ENCODE measurements around the gene ZNF778. TPM values are rescaled to one million over a fixed set of nuclear protein-coding genes. Genes with fewer than 3 reads are reported as not detected.

The ZNF778 gene
- total and polyA plus RNA-seq, 2 of the 13 experiments (the other 11 are each of a cell fraction or from before 2014, with no cell fraction given): 3.8 to 7.2 TPM

- TF ChIP-seq, protein P1, sequence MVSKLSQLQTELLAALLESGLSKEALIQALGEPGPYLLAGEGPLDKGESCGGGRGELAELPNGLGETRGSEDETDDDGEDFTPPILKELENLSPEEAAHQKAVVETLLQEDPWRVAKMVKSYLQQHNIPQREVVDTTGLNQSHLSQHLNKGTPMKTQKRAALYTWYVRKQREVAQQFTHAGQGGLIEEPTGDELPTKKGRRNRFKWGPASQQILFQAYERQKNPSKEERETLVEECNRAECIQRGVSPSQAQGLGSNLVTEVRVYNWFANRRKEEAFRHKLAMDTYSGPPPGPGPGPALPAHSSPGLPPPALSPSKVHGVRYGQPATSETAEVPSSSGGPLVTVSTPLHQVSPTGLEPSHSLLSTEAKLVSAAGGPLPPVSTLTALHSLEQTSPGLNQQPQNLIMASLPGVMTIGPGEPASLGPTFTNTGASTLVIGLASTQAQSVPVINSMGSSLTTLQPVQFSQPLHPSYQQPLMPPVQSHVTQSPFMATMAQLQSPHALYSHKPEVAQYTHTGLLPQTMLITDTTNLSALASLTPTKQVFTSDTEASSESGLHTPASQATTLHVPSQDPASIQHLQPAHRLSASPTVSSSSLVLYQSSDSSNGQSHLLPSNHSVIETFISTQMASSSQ (IDR thresholded peaks at IDR 0.05; ENCODE audit: low read depth): 0 out of 2 replicates have a peak, but pooled peaks have one; percentile 24
- TF ChIP-seq, protein P1 (CRISPR knock-in tag; IDR thresholded peaks at IDR 0.05; ENCODE audit: borderline replicate concordance): peak; percentile 86; the same call in 1 of the 2 replicates
- no peak for TF ChIP-seq ZNF451 (CRISPR knock-in tag; IDR thresholded peaks at IDR 0.05)
- no peak for TF ChIP-seq ZFP41 (CRISPR knock-in tag; IDR thresholded peaks at IDR 0.05; ENCODE audit: borderline replicate concordance)
- peak; percentile 13; the same call in 1 of the 2 replicates for TF ChIP-seq ZNF782 (CRISPR knock-in tag; IDR thresholded peaks at IDR 0.05; ENCODE audit: borderline replicate concordance)
- TF ChIP-seq ZNF513 (CRISPR knock-in tag; conservative IDR thresholded peaks at IDR 0.05): no peak
- no peak for TF ChIP-seq SMAD3 (CRISPR knock-in tag; IDR thresholded peaks at IDR 0.05)
- no peak for TF ChIP-seq ZNF343 (CRISPR knock-in tag; IDR thresholded peaks at IDR 0.05)
- TF ChIP-seq PTBP1 (IDR thresholded peaks at IDR 0.05; ENCODE audit: low read depth, low read length, poor library complexity, severe bottlenecking): peak; percentile 36
- TF ChIP-seq REL (CRISPR knock-in tag; conservative IDR thresholded peaks at IDR 0.05): peak; percentile 77; the same call in 1 of the 2 replicates
- TF ChIP-seq DMTF1 (CRISPR knock-in tag; IDR thresholded peaks at IDR 0.05): peak; percentile 26; the same call in 1 of the 2 replicates
- no peak for TF ChIP-seq ZBTB39 (CRISPR knock-in tag; IDR thresholded peaks at IDR 0.05)
- TF ChIP-seq, protein P2, sequence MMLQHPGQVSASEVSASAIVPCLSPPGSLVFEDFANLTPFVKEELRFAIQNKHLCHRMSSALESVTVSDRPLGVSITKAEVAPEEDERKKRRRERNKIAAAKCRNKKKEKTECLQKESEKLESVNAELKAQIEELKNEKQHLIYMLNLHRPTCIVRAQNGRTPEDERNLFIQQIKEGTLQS (CRISPR knock-in tag; IDR thresholded peaks at IDR 0.05): no peak
- TF ChIP-seq KDM6A (CRISPR knock-in tag; IDR thresholded peaks at IDR 0.05; ENCODE audit: low read depth): peak; percentile 78
- no peak for TF ChIP-seq TIGD3 (CRISPR knock-in tag; IDR thresholded peaks at IDR 0.05; ENCODE audit: borderline replicate concordance)
- no peak for TF ChIP-seq SP1 (IDR thresholded peaks at IDR 0.05)
- TF ChIP-seq SP1 (CRISPR knock-in tag; IDR thresholded peaks at IDR 0.05): peak; percentile 14
These were observed 19.7 kb upstream of the ZNF778 start (continued) for GRCh38 chr16:89197633-89198416.

Data from HepG2 (cell line).